T follicular helper cell (primary cell): ENCODE results near the gene ARHGAP15.

Source experiments
- DNase-seq: peaks from one replicate; pipeline ENCODE4 v3.0.0-alpha.2; 2020; ENCODE audit warnings: low read depth

Gene ARHGAP15

GRCh38 chr2:143452817-143453451 is 323.7 kb downstream of the ARHGAP15 start:
- DNase-seq, result peak; percentile 4

DNA sequence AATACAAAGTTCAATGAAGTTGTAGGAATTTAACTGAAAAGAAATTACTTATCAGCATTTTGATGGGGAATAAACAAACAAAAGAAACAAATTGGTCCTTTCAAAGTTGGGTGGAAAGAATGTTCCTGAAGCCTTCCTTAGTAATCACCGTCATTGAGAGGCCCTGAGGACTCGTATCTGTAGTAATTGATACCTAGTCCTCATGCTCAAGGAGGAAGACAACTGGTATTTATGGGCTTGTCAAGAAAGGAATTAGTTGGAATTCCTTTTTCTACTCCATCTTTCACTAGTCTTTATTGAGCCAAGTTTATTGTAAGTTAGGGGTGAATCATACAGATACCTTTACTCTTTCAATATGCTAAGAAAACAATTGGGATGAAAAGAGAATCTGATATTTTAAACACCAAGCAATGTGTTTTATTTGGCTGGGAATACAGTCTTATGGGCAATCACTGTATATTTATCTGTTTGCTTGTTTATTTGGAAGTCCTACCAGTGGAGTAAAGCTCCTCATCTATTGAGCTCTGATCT is 324.8 kb downstream of the ARHGAP15 start:
- no peak for DNase-seq

GRCh38 chr2:143455317-143455716 is 326.1 kb downstream of the ARHGAP15 start:
- no peak for DNase-seq

DNA sequence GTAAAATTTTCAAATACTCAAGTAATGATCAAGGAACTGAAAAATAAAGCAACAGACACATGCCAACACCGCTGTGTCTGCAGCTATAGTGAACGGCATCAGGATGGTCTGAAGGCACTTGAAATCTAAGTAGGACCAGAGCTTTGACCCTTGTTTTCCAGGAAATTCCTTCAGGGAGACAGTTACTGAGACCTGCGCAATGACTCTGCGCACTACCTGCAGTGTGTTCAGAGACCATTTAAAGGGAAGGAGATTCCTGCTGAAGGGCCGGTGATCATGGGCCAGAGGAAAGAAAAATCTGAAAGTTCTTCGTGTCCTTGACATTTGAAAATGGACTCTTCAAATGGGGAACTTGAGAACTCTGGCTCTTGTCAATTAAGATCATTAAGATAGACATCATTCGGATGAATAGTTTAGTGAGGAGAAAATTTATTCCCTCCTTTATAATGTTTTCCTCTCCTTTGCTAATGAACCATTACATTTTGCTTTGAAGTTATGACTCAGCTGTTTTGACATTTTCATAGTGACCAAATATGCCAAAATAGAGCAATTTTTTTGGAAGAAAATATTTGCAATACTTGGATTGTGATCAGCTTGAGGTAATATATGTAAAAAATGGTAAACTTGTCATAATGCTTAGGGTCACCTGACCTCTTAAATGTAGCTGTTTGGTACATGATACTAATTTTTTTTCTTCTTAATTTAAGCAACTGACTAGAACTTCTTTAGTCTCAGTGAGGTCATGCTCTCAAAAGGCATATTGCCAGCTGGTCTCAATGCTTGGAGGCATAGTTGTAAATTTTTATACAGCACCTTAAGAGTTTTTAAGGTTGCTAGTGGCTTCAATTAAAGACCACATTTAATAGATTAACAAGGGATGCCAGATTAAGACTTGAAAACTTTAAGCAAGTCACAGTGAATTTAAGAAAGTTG is 329.3 kb downstream of the ARHGAP15 start:
- DNase-seq, result no peak

- DNase-seq, result no peak
Observed at GRCh38 chr2:143460382-143460781, 331.2 kb downstream of the ARHGAP15 start.

GRCh38 chr2:143463719-143464118 is 334.5 kb downstream of the ARHGAP15 start:
- no peak for DNase-seq

DNA sequence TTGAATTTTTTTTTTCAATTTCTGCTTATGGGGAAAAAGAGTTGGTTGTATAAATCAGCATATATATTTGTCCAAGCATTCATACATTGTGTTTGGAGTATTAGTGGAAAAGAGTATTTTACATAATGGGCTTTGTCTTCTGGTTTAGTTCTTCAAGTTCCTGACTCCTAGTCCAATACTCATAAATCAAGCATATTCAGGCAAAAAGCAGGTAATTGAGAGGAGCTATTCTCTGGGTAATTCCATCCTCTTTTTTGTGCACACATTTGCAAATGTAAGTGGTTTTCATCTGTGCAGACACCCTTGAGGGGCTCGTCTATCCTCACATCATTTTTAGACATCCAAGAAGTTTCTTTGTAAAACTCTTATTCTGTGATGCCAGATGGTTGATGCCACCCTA is 337.2 kb downstream of the ARHGAP15 start:
- no peak for DNase-seq

DNA sequence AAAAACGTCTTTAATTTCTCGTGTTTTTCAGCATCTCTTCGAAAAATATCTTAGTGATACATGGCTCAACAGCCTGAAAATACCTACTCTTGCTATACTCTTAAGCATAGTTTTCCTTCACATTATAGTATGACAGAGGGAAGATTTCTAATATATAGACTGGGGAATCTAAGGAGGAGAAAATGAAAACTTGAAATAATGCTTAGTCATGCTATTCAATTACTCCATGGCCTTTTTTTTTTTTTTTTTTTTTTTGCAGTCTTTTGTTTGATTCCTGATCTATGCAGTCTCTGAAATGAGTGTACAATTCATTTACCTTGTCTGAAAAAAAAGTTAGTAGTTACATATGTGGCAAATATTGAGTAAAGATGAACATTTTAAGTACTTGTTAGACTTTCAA is 337.8 kb downstream of the ARHGAP15 start:
- no peak for DNase-seq

- no peak for DNase-seq
Observed at GRCh38 chr2:143468341-143468888, 339.2 kb downstream of the ARHGAP15 start.

DNA sequence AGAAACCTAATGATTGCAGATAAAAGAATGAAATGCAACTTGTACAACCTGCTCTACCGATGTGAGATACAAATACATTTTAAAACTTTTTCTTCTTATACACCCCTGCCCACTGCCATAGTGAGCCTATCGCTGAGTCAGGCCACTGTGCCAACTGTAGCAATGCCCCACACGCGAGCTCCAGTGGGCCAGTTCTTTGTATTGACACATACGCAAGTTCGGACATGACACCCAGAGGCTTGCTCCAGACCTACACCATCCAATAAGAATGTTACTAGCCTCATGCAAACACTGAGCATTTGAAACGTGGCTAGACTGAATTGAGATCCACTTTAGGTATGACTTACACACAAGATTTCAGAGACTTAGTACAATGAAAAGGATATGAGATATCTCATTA is 340.1 kb downstream of the ARHGAP15 start:
- no peak for DNase-seq

- DNase-seq, result no peak
Observed at GRCh38 chr2:143471550-143471949, 342.3 kb downstream of the ARHGAP15 start.

- no peak for DNase-seq
Observed at GRCh38 chr2:143473216-143473615, 344.0 kb downstream of the ARHGAP15 start.

- DNase-seq, result no peak
Observed at GRCh38 chr2:143473820-143474219, 344.6 kb downstream of the ARHGAP15 start.

- DNase-seq, result no peak
Observed at GRCh38 chr2:143474586-143474985, 345.4 kb downstream of the ARHGAP15 start.

DNA sequence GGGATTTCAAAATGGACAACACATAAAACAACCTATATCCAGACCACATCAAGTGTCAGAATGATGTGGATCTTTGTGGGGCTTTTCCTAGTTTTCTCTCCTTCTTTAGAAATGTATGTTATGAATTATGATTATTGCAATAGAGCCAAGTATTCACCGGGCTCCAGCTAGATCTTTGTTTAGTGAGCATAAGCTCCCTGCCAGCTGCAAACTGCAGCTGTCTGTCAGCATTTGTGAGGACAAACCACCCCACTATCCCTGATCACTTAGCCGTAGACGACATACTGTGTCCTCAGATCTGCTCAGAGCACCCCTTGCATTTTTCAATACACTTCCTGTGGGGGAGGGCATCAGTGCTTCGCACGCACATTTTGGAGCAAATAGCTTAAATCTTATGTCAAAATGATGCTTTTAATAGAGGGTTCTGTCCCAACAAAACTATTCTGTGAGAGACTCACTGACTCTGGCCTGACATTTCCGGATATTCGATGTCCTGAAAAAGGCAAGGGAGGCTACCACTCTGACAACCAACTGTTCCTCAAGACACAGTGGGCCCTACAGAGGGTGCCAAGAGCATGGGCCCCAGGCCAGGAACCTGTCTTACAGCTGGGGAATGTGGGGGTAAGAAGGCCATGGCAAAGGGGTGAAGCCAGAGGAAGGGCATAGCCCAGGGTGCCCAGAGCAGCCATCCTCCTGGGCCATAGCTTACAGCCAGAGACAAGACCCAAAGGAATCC is 346.0 kb downstream of the ARHGAP15 start:
- no peak for DNase-seq

GRCh38 chr2:143476336-143477087 is 347.3 kb downstream of the ARHGAP15 start:
- no peak for DNase-seq

DNA sequence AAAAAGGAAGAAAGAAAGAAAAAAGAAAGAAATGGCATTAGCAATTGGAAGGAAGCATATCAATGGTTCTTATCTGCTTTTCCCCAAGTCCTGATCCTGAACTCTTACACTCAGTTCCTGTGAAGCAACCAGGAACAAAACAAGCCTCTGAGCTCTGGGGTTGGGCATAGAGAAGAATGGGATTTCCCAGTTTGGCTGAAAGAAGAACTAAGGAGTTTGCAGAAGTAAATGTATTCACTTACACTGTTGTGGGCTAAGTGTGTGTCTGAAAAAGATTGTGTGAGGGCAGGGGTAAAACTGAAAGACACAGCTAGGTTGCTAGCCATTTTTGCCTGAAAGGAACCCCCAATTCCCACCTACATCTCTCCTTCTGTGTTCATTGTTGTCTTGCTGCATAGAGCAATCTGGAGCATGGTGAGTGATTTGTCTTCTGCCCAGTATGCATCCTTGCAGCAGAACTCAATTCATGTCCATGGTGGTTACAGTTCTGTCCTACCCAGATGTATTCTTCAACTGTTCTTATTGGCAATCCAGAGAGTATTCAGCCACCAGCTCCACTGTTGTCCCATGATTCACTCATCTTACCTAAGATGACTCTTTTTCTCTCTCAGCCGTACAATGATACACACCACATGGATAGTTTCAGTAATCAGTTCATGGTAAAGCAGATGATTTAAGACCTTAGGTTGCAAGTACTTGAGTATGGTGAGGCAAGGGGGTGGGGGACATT is 348.7 kb downstream of the ARHGAP15 start:
- no peak for DNase-seq

GRCh38 chr2:143480086-143480485 is 350.9 kb downstream of the ARHGAP15 start:
- no peak for DNase-seq

GRCh38 chr2:143480601-143481236 is 351.5 kb downstream of the ARHGAP15 start:
- no peak for DNase-seq

DNA sequence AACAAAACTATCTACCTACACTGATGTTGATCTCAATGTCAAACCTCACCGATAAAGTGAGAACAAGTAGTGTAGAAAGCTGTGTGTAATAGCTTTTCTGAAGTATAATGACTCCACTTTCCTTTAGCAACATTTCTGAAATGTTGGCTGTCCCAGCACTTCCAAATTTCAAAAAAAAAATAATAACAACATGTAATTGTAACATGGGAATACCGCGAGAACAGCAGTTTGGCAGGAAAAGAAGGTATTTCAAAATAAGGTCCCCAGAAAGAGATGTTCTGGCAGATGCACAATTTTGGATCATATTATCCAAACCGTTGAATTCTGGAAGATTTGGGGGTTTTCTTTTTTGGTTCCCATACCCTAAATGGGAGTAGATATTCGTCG is 352.0 kb downstream of the ARHGAP15 start:
- DNase-seq, result no peak
